ENCODE data around the gene TXNRD2.

TXNRD2 gene

DNA sequence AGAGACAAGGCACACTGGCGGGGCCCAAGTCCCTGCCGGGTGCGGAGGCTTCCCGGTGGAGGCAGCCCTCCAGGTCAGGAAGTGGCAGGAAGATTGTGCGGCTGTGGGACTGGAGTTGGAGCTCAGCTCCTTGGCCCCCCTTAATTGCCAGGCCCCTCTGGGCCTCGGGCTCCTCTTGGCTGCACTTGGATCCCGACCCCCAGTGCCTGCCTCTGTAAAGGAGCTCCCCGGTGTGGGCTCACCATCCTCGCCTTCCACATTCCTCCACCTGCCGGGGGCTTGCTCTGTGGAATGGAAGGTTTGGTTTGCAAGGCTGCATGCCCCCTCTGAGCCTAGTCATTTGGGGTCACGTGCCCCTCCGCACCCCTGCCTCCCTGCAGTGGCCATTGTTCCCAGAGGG is 38.1 kb downstream of the TXNRD2 start:
- no peak for DNase-seq

- DNase-seq = no peak
Measured at GRCh38 chr22:19903031-19903430, 38.6 kb downstream of the TXNRD2 start.

GRCh38 chr22:19902245-19902715 is 39.3 kb downstream of the TXNRD2 start:
- DNase-seq = no peak

DNA sequence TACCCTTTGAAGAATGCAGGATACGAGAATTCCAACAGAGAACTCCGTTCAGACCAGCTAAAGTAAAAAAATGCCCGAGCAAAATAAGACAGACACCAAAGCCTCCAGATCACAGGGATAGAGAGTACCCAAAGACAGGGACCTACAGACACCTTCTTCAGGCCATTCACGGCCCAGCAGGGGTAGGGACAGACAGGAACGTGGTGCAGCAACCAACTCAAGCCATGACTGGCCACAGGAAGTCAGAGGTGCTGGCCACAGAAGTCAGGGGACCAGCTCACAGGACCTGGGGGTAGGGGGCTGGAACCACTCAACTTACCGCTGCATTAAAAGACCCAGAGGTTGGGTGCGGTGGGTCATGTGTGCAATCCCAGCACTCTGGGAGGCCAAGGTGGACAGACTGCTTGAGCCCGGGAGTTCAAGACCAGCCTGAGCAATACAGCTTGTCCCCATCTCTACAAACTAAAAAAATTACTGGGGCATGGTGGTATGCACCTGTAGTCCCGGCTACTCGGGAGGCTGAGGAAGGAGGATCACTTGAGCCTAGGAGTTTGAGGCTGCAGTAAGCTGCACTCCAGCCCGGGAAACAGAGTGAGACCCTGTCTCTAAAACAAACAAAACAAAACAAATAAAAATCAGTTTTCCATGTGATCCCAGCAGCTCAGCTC is 39.9 kb downstream of the TXNRD2 start:
- no peak for DNase-seq

DNA sequence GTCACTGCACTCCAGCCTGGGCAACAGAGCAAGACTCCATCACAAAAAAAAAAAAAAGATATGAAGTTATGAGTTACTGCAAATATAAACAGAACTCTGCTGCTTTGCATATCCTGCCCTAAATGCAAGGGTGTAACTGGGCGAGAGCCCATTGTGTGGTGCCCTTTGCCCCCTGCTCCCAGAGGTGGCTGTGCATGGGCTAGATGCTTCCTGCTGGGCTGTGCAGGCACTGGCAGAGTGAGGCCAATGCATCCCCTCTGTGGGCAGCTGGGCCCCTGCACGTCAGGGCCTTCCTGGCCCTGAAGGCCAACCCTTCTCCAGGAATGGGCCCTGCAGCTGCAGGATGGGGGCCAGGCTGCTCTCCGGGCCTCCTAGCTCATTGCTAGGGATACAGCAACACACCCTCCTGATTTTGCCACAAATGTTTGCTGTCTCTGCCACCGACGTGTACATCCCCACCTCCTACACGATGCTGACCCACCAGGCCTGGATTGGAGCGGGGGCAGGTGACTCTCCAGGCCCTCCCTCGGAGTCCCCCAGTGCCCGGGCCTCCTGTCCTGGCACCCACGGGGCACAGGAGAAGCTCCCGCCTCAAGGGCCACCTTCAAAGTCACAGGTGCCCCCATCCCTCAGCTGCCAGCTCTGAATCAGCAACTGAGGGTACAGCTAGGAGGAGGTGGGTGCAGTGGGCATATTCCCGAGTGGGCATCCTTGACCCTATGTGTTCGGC is 40.7 kb downstream of the TXNRD2 start:
- no peak for DNase-seq

GRCh38 chr22:19898831-19899567 is 42.6 kb downstream of the TXNRD2 start:
- no peak for DNase-seq

GRCh38 chr22:19898145-19898544 is 43.5 kb downstream of the TXNRD2 start:
- DNase-seq = no peak

GRCh38 chr22:19897726-19898125 is 43.9 kb downstream of the TXNRD2 start:
- DNase-seq = no peak

- DNase-seq = no peak
Measured at GRCh38 chr22:19896665-19897355, 44.8 kb downstream of the TXNRD2 start.

GRCh38 chr22:19895160-19895849 is 46.3 kb downstream of the TXNRD2 start:
- peak; percentile 19 for DNase-seq

- DNase-seq = no peak
Measured at GRCh38 chr22:19893363-19893762, 48.3 kb downstream of the TXNRD2 start.

GRCh38 chr22:19892925-19893324 is 48.7 kb downstream of the TXNRD2 start:
- DNase-seq = peak; percentile 16

- DNase-seq = peak; percentile 30
Measured at GRCh38 chr22:19892257-19892879, 49.2 kb downstream of the TXNRD2 start.

DNA sequence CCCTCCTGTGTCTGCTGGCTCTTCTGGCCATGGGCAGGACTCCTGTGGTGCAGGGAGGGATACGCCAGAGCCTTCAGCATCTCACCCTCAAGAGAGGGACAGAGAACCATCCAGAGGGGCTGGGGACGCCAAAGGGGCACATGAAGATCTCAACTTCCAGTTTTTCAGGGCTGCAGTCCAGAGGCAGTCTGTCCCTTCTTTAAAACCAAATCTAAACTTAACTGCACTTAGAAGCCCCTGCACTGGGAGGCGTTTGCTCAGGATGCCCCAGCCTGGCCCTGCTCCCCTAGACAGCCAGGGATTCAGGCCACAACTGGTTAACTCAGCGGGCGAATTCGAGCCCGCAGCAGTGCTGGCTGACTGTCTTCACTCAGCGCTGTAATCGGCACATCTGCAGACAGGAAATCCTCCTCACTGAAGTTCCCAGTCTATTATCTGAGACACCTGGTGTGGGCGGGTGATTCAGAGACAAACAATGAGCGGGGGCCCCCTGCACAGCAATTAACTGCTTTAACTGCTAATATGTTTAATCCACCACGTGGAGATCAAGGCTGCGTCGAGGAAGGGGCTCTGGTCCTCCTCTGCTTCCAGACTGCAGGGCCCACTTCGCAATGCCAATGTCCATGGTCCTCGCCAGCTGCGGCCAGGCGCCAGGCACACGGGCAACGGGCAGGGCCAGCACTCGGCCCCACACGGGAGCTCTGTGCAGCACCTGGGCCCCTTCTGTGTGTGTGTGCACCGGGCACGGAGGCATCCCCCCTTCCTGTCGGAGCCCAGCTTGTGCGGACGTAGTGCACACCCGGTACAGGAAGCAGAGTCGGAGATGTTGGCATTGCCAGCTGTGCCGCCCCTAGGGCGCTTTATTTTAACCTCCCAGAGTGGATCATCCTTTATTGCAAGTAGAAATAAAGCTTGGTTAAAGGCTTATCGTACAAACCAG is 50.0 kb downstream of the TXNRD2 start:
- DNase-seq = peak; percentile 57

DNA sequence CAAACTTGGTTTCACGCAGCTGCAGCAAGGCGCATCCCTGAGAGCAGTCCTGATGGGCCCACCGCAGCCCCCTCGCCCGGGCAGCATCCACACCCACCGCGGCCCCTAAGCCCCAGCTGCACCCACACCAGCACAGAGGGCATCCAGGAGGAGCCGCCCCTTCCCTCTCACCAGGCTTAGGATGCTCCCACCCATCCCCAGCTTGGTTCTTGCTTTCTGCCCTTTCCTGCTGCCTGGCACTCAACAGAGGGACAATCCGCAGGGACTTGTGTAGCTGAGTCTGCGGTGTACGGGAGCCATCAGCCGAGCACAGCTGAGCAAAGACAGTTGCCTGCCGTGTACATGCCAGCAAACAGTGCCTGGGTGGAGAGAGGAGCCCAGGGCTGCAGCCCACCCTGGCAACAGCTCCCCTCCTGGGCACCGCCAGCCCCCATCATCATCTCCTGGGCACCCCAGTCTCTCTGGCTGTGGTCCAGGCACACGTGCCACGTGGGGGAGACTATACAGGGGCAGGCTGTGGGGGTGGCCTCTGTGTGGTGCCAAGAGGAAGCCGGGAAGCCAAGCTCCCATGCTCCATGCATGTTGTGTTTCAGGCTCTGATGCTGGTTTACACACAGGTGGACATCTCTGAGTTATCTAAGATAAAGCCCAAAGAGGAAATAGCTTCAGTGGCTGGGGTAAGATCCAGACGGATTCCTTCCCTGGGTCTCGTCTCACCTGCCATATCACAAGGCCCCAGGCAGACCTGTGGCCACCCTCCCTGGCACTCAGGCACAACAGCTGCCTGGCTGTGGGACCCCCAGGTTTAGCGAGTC is 50.9 kb downstream of the TXNRD2 start:
- peak; percentile 25 for DNase-seq

- DNase-seq = no peak
Measured at GRCh38 chr22:19889951-19890350, 51.7 kb downstream of the TXNRD2 start.

GRCh38 chr22:19888131-19888746 is 53.4 kb downstream of the TXNRD2 start:
- peak; percentile 20 for DNase-seq

DNA sequence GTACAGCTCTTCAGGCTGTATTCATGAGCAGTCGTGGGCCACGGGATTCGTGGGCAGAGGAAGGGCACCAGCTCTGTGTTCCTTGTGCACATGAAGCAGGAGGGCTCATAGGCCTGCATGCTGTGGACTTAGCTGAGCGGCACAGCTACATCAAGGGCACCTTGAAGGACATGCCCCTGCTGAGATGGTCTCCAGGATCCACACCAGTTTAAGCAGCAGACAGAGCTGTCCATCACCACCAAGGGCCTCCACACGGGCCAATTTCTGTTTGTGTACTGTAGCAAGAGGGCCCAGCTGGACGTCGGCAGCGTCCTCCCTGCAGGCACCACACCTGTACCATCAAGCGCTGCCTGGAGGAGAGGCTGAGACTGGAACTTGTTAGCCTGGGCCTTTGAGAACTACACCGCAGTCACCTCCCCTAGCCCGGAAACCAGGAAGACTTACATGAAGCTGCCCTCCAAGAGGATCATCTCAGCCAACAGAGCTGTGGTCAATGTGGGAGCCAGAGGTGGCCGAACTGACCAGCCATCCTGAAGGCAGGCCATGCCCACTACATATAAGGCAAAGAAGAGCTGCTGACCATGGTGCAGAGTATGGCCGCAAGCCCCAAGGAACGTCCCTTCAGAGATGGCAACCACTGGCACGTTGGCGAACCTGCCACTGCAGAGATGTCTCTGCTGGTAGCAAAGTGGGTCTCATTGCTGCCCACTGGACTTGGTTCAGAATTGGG is 54.2 kb downstream of the TXNRD2 start:
- DNase-seq = peak; percentile 17

Measured in left hindlimb (tissue), 1 donor.